Mucosa of stomach (tissue), 1 donor: ENCODE data around the gene ALKBH4.
"Not testable (repeated sequence)": the region's sequence is repeated elsewhere in the genome, so short reads cannot be mapped to it uniquely, and the experiment has no call there.

Source experiments
- H3K27me3 ChIP-seq: one replicate; pipeline ENCODE4 v1.7.0; 2013; ENCODE audit warnings: mild to moderate bottlenecking, low read length; ENCODE audit not compliant: control insufficient read depth, insufficient read depth
- H3K36me3 ChIP-seq: one replicate; pipeline ENCODE4 v1.7.0; 2013; ENCODE audit warnings: low read length; ENCODE audit not compliant: control insufficient read depth, insufficient read depth
- H3K4me1 ChIP-seq: one replicate; pipeline ENCODE4 v1.7.0; 2013; ENCODE audit warnings: mild to moderate bottlenecking, low read length; ENCODE audit not compliant: control insufficient read depth, insufficient read depth
- H3K4me3 ChIP-seq: one replicate; pipeline ENCODE4 v1.7.0; 2013; ENCODE audit warnings: low read length
- H3K9ac ChIP-seq: one replicate; pipeline ENCODE4 v1.7.0; 2013; ENCODE audit warnings: mild to moderate bottlenecking, low read length, moderate library complexity
- H3K9me3 ChIP-seq: one replicate; pipeline ENCODE4 v1.7.0; 2013; ENCODE audit warnings: mild to moderate bottlenecking, low read length, moderate library complexity; ENCODE audit not compliant: control insufficient read depth
- donor health status: Pancreatic carcinoma.

The ALKBH4 gene

GRCh38 chr7:102494026-102494425 lies 29.4 kb upstream of the ALKBH4 start:
- H3K4me1 ChIP-seq, H3K27me3 ChIP-seq, H3K9me3 ChIP-seq, H3K36me3 ChIP-seq, H3K9ac ChIP-seq, H3K4me3 ChIP-seq: not testable (repeated sequence)

DNA sequence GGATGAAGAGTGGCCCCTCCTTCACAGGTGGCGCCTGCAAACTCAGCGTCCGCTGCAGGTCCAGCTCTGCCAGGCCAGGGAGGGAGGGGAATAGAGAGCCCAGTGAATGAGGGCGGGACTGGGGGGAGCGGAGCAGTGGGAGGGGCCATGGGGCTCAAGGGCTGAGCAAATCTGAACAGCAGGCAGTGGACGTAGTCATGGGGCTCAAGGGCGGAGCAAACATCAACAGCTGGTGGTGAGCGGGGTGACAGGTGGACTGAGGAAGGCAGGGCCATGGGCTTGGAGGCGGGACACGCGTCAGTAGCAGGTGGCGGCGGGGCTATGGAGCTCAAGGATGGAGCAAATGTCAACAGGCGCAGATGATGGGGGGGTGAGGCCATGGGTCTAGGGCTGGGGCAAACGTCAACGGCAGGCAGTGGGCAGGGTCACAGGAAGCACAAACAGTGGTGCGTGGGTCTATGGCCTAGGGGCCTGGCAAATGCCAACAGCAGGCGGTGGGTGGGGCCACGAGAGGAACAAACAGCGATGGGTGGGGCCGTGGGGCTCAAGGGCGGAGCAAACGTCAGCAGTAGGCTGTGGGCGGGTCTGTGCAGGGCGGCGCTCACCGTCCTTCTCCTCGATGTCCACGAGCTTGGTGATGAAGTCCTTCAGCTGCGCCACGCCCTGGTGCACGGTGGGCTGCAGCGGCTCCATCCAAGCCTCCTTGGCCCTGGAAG lies 28.7 kb upstream of the ALKBH4 start:
- H3K36me3 ChIP-seq, H3K4me1 ChIP-seq, H3K27me3 ChIP-seq, H3K9ac ChIP-seq, H3K9me3 ChIP-seq, H3K4me3 ChIP-seq: not testable (repeated sequence)

DNA sequence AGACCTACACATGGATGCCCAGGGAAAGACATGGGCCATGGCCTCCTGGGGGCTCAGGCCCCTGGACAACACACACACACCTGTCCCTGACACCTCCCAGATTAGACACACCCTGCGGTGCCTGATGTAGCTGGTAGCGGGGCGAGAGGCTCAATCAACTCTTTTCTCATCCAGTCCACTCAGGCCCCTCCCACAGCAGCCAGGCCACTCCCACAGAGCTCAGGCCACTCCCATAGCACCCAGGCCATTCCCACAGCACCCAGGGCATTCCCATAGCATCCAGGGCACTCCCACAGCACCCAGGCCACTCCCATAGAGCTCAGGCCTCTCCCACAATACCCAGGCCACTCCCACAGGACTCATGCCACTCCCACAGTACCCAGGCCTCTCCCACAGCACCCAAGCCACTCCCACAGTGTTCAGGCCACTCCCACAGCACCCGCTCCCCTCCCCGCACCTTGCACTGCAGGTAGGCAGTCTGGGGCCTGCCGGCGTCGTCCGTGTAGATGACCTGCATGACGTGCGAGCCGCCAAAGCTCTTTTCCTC lies 25.9 kb upstream of the ALKBH4 start:
- not testable (repeated sequence) for H3K36me3 ChIP-seq, H3K9ac ChIP-seq, H3K9me3 ChIP-seq, H3K4me1 ChIP-seq, H3K27me3 ChIP-seq, H3K4me3 ChIP-seq

DNA sequence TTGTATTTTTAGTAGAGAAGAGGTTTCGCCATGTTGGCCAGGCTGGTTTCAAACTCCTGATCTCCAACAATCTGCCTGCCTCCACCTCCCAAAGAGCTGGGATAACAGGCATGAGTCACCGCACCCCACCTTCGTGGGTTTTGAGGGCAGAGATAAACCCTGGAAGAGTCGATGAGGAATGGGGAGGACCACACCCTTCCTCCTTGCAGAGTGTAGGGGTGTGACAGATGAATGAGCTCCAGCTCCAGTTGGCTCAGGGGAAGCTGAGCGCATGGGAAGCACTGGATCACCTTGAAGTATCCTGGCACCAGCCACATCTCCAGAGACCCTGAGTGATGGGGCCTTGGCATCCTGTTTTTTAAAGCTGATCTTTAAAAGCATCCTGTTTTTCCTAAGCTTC lies 19.7 kb upstream of the ALKBH4 start:
- not testable (repeated sequence) for H3K9ac ChIP-seq, H3K9me3 ChIP-seq, H3K27me3 ChIP-seq, H3K4me3 ChIP-seq, H3K36me3 ChIP-seq, H3K4me1 ChIP-seq

GRCh38 chr7:102481962-102482361 lies 17.3 kb upstream of the ALKBH4 start:
- H3K27me3 ChIP-seq, H3K36me3 ChIP-seq, H3K4me3 ChIP-seq, H3K9ac ChIP-seq, H3K9me3 ChIP-seq, H3K4me1 ChIP-seq: not testable (repeated sequence)

GRCh38 chr7:102479982-102480637 lies 15.4 kb upstream of the ALKBH4 start:
- H3K4me3 ChIP-seq, H3K27me3 ChIP-seq, H3K9me3 ChIP-seq, H3K4me1 ChIP-seq, H3K36me3 ChIP-seq, H3K9ac ChIP-seq: not testable (repeated sequence)

- not testable (repeated sequence) for H3K36me3 ChIP-seq, H3K4me3 ChIP-seq, H3K27me3 ChIP-seq, H3K9ac ChIP-seq, H3K9me3 ChIP-seq, H3K4me1 ChIP-seq
Measured at GRCh38 chr7:102479209-102479584, 14.5 kb upstream of the ALKBH4 start.

DNA sequence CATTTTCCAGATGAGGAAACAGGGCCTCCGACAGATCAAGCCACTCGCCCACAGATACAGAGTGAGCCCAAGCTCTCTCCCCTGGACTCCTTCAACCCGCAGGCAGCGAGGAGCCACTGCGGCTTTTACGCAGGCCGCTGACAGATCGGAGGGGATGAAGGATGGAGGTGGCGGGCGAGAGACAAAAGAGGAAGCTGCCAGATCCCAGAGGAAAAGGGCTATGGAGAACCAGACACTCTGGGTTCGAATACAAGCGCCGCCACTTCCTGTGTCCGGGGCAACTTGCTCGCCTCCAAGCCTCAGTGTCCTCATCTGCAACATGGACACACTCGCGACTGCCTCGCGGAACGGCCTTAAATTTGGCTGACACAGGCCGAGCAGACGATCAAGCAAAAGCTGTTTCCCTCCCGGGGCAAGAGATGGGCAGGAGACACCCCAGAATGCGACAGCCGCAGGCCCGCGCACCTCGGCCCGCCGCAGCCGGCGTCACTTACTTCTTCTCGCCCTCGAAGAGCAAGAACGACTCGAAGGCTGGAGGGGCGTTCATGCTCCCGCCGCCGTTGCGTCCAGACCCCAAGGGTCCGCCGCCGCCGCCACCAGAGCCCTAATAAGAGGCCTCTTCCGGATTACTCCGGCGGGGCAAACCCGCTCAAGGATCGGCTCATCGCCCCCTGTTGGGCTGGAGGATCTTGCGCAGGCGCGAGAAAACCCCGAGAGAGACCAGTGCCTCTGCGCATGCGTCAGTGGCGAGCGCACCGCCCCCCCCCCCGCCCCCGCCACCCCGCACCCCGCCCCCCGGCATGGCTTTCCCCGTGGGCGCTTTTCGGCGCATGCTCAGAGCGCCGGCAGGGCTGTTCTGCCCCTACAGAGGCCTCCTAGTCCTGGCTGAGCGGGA lies 13.9 kb upstream of the ALKBH4 start, which contains the start of gene POLR2J:
Gene POLR2J (minus strand): TSS at position 609 of the 895 bp plus-strand sequence. CDS start 62 bp downstream, at position 547.
- H3K27me3 ChIP-seq, H3K9me3 ChIP-seq, H3K9ac ChIP-seq, H3K4me3 ChIP-seq, H3K4me1 ChIP-seq, H3K36me3 ChIP-seq: not testable (repeated sequence)

DNA sequence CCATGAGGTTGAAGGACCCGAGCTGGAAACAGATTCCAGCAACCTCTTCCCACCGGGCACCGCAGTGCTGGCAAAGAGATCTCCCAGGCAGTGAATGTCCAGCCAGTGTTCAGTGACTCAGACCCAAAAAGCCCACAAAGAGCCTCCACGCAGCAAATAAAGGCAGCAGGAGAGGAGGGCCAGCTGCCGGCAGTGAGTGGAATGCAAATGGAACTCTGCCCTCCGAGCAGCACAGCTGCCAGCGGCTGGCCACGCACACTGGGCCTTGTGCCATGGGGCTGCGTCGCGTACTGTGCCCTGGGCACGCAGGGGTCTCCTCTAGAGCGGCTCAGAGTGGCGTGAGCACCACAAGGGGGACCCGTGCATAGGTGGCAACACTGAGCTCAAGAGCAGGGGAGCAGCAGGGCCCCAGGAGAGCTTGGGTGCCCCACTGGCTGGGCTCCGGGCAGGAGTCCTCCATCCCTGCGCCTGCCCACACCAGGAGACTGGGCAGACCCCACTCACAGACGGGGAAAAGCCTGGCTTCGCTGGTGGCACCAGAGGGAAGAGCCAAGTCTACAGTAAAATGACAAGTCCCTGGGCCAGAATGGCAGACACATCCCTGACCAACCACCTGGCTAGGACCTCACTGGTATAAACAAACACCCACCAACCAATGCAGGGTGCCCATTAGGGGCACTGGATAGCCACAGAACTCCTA lies 10.2 kb upstream of the ALKBH4 start:
- H3K4me1 ChIP-seq, H3K4me3 ChIP-seq, H3K9ac ChIP-seq, H3K9me3 ChIP-seq, H3K27me3 ChIP-seq, H3K36me3 ChIP-seq: not testable (repeated sequence)

DNA sequence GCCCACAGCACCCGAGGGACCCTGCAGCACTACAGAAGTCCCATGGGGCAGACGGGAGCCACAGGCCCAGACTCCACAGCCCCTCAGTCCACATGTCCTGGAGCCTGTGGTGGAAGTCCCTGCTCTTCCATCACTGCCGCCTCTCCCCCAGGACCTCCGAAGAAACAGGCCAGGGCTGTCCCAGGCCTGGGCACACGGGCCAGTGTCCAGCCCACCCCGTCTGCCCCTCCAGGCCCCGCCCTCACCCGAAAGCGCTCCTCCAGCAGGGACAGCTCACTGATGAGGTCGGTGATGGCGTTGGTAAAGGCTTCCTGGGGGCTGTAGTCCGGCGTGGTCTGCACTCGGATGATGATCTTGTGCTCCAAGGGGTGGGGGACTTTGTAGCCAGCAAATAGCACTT lies 9.5 kb upstream of the ALKBH4 start:
- not testable (repeated sequence) for H3K9me3 ChIP-seq, H3K27me3 ChIP-seq, H3K4me3 ChIP-seq, H3K36me3 ChIP-seq, H3K9ac ChIP-seq, H3K4me1 ChIP-seq

GRCh38 chr7:102473271-102473991 lies 8.8 kb upstream of the ALKBH4 start:
- Histone ChIP-seq H3K4me3 (no peak overlapping the region), H3K9me3 (no peaks in the 10 kb centered on the region), H3K9ac (no peak overlapping the region), H3K36me3 (peaks cover 5% of the 10 kb centered on the region), H3K4me1 (peaks cover 9% of the 10 kb centered on the region), H3K27me3 (no peaks in the 10 kb centered on the region)
